ENCODE results near the gene SNX7.

The SNX7 gene

DNA sequence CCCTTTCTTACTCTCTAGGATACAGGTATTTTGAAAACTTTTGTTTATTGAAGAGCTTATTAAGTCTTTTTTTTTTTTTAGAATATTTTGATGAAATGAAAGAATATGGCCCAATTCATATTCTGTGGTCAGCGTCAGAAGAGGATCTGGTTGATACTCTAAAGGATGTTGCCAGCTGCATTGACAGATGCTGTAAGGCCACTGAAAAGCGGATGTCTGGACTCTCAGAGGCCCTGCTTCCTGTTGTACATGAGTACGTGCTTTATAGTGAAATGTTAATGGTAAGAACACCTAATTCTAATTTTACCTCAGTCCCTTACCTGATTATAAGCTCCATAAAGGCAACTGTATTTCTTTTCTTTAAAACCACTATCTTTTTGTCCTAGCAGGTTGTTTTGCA is 37.1 kb downstream of the SNX7 start:
- no peak for DNase-seq

- no peak for DNase-seq
Measured at GRCh38 chr1:98700228-98700627, 38.7 kb downstream of the SNX7 start.

DNA sequence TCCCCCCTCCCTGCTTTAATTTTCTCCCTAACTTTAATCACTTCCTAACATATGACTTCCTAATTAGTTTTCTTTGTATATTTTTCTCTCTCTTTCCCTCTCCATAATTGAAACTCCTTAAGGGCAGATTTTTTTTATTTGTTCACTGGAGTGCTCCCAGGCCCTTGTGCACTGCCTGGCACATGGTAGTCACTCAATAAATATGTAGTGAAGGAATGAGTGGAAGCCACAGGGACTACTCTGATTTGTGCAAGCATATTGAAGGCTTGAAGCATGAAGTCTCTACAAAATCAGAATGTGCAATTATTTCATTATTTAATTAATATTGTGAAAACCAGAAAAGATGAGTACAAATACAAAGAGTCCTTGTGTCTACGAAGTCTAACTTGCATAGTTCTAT is 41.5 kb downstream of the SNX7 start:
- DNase-seq, result no peak

DNA sequence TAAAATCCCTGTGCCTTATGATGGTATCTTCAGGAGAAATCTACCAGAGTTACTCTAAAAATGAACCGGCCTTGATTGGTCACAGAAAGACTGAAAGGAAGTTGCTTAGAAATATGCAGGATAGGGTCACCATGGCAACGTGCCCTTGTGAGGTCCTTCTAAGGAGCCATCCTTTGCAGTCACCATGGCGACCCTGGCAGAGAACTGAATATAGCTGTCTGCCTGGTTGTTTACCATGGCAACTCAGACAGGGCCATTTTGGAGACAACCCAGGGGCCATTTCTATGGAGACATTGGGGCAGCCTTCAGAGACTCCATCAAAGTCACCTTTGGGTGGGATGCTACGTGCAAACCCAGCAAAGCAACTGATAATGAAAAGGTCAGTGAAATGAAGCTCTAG is 43.0 kb downstream of the SNX7 start:
- DNase-seq, result no peak

DNA sequence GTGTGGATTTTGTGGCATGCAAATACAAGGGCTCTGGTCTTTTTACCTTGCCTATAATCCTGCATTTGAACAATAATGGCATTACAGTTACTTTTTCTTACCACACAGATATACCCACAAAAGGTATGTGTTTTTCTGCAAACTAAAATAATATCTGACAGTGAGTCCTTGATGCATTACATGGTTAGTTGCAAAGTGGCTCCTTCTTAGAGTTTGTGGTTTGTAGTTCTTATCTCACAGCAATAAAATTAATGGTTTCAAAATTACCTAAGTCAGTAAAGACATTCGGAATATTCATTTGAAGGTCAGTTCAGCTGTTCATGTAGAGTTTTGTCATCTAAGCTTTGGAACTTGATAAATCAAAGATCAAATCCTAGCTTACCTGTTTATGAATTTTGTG is 43.5 kb downstream of the SNX7 start:
- no peak for DNase-seq

DNA sequence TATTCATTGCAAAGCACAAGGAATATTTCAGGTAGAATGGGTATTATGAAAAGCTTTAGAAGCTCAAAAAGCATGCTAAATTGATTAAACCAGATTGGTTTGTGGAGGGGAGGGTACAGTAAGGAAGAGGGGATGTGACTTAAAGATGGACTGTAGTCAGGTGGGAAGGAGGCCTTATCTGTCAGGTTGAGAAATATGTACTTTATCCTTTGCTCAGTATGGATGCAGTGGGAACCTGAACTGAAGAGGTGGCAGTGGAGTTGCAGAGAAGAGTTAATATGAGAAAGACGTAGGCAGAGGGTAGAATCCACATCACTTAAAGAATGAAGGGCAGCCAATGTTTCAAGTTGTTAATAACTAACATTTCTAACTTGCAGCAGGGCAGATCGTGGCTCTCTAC is 44.1 kb downstream of the SNX7 start:
- DNase-seq, result no peak

DNA sequence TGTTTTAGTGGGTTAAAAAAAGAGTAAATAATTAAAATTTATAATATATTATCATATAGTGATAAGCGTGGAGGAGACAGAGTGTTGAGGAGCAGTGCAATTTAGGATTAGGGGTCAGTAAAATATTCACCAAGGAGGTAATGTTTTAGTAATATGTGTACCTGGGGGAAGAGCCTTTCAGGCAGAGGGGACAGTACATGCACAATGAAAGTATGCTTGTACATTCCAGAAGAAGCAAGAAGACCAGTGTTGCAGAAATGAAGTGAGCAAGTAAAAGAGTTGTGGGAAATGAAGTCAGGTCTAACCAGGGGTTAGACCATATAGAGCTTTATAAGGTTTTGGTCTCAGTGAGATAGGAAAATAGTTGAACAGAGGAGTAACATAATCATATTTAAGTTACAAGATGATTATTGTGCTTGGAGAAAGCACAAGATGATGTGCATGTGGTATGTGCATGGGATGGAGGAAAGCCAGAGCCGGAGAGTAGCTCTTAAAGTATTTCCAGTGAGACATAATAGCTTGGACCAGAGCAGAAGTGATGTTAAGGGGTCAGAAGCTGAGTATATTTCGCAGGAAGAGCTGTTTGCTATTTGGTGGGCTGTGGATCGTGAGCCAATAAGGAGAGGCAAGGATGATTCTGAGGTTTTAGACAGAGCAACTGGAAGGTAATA is 44.8 kb downstream of the SNX7 start:
- DNase-seq, result no peak

DNA sequence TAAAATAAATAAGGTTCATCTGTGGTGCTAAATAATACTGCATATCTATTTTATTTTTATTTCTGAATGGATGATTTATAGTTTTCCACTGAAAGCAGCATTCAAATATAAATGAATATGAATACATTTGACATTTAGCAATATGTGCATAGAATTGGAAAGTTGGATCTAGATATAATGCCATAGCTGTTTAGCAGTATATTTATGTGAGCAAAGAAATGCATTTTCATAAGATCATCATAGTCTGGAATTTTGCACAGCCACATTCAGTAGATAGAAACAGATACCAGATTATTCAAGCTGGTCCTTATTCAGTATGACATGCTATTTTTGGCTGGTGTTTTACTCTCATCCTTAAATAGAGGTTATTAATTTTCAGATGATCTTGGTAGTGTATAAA is 46.0 kb downstream of the SNX7 start:
- no peak for DNase-seq

- no peak for DNase-seq
Measured at GRCh38 chr1:98709906-98710305, 48.4 kb downstream of the SNX7 start.

DNA sequence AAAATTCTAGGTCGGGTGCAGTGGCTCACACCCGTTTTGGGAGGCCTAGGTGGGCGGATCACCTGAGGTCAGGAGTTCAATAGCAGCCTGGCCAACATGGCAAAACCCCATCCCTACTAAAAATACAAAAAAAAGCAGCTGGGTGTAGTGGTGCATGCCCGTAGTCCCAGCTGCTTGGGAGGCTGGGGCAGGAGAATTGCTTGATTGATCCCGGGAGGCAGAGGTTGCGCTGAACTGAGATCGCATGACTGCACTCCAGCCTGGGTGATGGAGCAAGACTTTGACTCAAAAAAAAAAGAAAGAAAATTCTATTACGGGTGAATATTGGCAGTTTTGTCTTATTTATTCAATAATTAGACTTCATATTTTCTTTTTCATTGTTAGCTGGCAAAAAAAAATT is 62.1 kb downstream of the SNX7 start:
- DNase-seq, result no peak

DNA sequence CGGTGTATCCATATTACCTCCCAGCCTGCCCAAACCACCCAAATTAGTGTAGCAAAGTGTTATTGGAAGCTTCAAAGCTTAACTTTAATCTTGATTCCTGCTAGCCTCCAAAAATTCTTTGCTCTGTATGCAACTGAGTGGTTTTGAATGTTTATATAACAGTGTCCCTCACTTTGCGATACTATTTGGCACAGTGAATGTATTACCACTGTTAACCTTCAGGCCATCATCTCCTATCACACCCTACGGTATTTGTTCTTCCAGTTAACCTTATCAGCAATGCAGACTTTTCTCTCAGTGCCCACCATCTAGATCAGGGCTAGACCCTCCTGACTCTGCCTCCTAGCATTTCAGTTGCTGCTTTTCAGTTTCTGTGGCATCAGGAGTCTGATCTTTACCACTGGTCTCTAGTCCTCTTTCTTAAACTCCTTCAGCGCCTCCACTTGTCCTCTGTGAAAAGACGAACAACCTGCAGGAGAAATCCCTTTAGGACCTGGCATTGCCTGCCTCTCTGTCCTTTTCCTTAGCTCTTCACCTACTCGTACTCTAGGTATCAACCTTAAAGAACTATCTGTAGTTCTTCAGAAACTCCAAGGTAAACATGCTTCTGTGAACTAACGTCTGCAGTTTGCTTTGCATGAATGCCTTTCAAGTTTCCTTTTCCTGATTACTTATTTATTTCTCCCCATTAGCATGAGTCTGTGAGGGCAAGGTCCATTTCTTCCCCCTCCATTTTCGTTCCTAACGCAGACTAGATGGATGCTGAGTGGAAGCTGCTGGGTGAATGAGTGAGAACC is 71.7 kb downstream of the SNX7 start:
- no peak for DNase-seq

DNA sequence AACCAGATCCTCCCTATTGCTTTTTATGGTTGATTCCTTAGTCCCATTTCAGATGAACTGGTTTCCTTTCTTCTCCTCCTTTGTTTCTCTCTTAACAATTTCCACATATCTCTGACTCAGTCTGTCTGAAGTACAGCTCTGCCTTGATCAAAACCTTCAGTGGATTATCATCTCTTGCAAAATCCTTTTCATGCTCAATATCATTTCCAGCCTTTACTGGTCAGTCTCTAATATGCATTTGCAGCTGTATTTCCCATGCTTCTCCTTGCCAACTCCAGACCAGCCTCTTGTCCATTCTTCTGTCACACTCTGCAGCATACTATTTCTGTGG is 72.2 kb downstream of the SNX7 start:
- no peak for DNase-seq

DNA sequence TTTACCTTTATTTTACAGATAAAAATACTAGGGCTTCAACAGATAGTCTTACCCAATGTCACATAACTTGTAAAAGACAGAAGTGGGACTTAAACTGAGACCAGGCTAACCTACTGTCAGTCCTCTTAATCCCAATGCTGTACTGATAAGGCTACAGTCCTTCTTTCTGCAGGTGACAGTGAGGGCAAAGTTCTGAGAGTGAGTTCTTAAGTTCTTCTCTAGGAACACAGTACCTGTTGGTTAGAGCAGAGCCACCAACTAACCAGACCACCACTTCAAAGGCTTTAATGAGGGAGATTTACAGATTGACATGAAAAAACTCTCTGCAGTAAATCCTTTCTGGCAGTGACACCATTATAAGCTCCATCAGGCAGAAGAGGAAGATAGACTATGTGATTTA is 74.2 kb downstream of the SNX7 start:
- no peak for DNase-seq

DNA sequence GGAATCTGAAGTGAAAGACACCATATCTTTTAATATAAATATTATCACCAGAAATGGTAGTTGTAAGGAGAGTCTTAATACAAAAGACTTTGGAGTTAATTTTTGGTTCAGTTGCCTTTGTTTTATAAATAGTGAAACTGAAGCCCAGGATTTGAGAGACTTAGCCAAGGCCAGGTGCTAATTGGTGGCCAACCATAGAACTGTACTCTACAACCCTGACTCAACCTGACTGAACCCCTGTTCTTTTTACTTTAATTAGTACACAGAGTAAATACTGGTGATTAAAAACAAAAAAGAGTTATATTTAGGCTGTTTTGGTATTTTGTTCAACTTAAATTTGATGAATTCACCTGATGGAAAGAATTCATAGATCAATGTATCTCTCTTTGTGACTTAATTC is 76.3 kb downstream of the SNX7 start:
- DNase-seq, result no peak

DNA sequence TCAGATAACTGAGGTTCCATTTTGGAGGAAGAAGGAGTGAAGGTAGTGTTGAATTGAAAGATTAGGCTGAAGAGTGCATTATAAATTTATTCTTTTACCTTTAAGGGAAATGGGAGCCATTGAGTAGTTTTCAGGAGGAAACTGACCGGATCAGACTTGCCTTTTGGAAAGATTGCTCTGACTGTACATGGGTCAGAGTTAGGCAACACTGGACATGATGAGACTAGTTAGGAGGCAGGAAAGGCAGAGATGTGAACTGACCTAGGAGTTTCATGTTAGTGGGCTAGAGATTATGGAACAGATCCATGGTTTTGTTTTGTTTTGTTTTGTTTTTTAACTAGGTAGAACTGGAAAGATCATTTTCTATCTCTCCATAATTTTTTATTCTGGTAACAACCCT is 78.2 kb downstream of the SNX7 start:
- no peak for DNase-seq

- DNase-seq, result no peak
Measured at GRCh38 chr1:98741164-98741563, 79.6 kb downstream of the SNX7 start.

DNA sequence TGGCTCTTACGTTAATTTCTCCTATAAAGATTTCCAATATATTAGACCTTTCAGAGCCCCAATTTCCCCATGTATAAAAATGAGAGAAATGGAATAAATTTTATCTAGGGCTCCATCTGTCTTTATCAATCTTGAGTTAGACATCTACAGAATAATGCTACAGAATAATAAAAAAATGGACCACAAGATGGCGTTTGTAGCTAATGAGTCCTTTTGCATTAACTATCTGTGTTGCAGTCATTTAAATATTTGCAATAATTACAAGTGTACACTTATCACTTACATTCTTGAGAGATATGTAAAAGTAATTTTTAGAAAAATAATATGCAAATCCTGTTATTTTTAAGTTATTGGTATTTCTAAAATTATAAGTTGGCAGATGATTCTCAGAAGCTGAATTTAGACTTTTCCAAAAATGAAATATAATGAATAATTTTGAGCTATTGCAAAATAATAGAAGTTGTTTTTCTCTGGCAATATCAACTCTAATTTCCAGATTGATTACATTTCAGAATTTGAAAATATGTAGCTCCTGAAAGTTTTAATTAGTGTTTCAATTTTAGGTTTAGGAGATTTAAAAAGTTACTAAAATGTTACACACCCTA is 87.7 kb downstream of the SNX7 start:
- no peak for DNase-seq

DNA sequence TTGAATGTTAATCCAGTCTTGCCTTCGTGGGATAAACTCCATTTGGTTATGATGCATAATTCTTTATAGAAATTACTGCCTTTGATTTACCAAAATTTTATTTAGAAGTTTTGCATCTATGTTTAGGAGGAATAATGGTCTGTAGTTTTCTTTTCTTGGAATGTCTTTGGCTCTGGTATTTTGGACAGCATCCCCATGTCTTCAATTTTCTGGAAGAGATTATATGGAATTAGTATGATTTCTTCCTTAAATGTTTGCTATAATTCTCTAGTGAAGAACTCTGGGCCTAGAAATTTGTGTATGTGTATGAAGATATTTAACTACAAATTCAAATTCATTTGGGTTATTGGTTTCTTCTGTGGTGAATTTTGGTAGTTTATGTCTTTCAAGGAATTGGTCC is 92.7 kb downstream of the SNX7 start:
- no peak for DNase-seq

DNA sequence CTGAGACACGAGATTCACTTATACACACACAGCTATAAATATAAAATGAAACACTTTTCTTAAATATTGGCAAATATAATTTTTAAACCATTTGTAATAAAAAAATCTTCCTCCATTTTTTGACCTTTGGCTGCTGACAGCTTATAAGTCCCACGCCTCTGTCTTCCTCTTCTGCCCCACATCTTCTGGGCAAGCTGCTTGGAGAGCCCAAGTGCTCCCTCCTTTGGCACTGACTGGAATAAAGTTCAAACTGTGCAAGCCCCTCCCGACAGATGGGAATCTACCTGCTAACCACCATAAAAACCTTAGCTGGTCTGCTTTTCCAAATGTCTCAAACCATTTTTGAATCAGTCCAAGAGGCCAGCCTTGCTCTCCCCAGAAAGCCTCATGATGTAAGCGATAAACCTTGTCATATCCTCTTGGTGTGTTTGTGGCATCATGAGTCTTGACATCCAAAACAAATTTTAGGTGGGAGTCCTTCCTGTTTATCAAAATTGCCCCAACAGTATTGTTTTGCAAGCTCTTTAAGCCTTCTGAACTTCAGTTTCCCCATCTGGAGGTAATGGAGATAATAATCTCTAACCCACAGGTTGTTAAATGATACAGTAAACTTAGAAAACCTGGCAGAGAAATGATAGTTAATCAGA is 99.8 kb downstream of the SNX7 start:
- no peak for DNase-seq

DNA sequence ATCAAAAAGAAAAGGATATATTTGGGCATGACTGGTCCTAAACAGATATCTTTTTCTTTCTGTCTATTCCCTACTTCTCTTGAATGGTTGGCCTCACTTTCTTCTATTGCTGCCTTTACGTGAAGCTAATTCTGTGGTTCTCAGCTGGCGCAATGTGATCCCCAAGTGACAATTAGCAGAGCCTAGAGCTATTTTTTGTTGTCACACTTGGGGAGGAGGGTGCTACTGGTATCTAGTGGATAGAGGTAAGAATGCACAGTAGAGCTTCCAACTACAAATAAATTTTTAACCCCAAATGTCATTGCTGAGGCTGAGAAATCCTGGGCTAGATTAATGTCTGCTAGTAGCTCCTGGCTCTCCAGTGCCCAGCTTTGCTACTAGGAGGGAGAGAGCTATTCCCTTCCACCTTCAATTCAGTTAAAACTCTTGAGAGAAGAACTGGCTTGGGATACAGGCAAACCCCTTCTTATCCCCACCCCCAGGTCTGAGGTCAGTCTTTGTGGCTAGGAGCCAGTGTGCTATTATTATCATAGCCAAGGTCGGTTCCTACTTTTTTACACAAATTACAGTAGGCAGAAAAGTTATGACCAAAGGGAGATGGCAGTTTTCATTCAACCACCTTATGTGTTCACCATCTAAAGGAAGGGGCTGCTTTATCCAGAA is 102.1 kb downstream of the SNX7 start:
- DNase-seq, result no peak

- no peak for DNase-seq
Measured at GRCh38 chr1:98764485-98764884, 103.0 kb downstream of the SNX7 start.

GRCh38 chr1:98766255-98766654 is 104.7 kb downstream of the SNX7 start:
- no peak for DNase-seq

GRCh38 chr1:98769162-98769561 is 107.6 kb downstream of the SNX7 start:
- no peak for DNase-seq

DNA sequence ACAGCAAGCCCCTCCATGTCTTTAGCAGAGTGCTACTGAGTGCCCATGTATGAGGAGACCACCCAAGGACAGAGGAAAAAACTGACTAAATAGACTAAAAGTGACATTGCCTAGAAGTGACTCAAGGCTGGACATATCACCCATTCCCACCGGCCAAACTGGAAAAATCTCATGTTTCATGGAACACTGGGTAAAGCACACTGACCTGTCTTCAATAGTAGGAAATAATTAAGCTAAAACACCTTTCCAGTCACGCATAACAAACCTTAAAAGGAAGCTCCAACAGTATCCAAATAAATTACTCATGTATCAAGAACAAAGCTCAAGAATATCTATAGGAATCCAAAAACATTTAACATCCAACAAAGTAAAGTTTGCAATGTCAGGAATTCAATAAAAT is 120.4 kb downstream of the SNX7 start:
- no peak for DNase-seq
